Spleen (tissue), 7 donors: Measurements from ENCODE around the gene LMF1.

Experiments used
- POLR2A ChIP-seq, 3 donors: fragments of 450-650 bp; IDR thresholded peaks; one replicate each; pipeline ENCODE4 v1.5.1; 2017; ENCODE audit warnings: antibody characterized with exemption in 3 of 3, mild to moderate bottlenecking in 1 of 3
- TF ChIP-seq, protein P1 (sequence below), 11 experiments: fragments of 200-600 bp in 7 of 11; fragments of 450-650 bp in 4 of 11; sonication (generic) in 4 of 11; IDR thresholded peaks in 8 of 11; conservative IDR thresholded peaks in 3 of 11; 1 replicate in 7 of 11; 2 replicates in 4 of 11; pipeline versions ENCODE4 v1.4.0 to v1.8.0; 2016 to 2021; ENCODE audit warnings: antibody characterized with exemption in 11 of 11, inconsistent platforms in 4 of 11, mild to moderate bottlenecking in 1 of 11
- donor health status: DM: no; HTN: no; CAD: no; lungs with moderate emphysema.
- donor health status: DM: no; HTN: no; CAD: no.
- donor health status: DM: no; HTN: no; CAD: no.

DNA sequence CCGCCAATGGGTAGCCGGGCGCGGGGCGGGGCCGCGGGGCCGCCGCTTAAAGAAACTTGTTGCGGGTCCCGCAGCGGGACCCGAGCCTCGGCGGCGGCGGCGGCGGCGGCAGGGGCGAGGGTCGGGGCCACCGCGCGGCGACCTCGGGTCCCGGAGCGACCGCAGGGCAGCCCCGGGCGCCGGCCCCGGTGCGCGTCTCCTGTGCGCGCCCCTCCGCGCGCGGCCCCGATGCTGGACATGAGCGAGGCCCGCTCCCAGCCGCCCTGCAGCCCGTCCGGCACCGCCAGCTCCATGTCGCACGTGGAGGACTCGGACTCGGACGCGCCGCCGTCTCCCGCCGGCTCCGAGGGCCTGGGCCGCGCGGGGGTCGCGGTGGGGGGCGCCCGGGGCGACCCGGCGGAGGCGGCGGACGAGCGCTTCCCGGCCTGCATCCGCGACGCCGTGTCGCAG is 10.9 kb upstream of the LMF1 start, which contains the start of gene SOX8:
- TF ChIP-seq, protein P1, sequence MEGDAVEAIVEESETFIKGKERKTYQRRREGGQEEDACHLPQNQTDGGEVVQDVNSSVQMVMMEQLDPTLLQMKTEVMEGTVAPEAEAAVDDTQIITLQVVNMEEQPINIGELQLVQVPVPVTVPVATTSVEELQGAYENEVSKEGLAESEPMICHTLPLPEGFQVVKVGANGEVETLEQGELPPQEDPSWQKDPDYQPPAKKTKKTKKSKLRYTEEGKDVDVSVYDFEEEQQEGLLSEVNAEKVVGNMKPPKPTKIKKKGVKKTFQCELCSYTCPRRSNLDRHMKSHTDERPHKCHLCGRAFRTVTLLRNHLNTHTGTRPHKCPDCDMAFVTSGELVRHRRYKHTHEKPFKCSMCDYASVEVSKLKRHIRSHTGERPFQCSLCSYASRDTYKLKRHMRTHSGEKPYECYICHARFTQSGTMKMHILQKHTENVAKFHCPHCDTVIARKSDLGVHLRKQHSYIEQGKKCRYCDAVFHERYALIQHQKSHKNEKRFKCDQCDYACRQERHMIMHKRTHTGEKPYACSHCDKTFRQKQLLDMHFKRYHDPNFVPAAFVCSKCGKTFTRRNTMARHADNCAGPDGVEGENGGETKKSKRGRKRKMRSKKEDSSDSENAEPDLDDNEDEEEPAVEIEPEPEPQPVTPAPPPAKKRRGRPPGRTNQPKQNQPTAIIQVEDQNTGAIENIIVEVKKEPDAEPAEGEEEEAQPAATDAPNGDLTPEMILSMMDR (IDR thresholded peaks at IDR 0.05 in 8 of 11, conservative IDR thresholded peaks at IDR 0.05 in 3 of 11): no peak
- TF ChIP-seq POLR2A (IDR thresholded peaks at IDR 0.05): no peak
